SHP77 (cell line): ENCODE data around the gene CDC42EP5.
"Not testable (repeated sequence)": the region's sequence is repeated elsewhere in the genome, so short reads cannot be mapped to it uniquely, and the experiment has no call there.

Source experiments
- DNase-seq, 2 experiments: peaks; one replicate each; lab custom pipeline; 2025; lab: John Stamatoyannopoulos, UW

CDC42EP5 gene

GRCh38 chr19:54489766-54490165 lies 16.7 kb upstream of the CDC42EP5 start:
- DNase-seq: no peak

GRCh38 chr19:54489341-54489740 lies 16.2 kb upstream of the CDC42EP5 start:
- DNase-seq: no peak

GRCh38 chr19:54485851-54486250 lies 12.8 kb upstream of the CDC42EP5 start:
- no peak for DNase-seq

- no peak for DNase-seq
These were observed 11.4 kb upstream of the CDC42EP5 start for GRCh38 chr19:54484451-54484850.

- no peak for DNase-seq
These were observed 9.8 kb upstream of the CDC42EP5 start for GRCh38 chr19:54482889-54483288.

- DNase-seq: peak; percentile 40 to 47
These were observed 8.3 kb upstream of the CDC42EP5 start for GRCh38 chr19:54481326-54481930.

GRCh38 chr19:54480051-54480450 lies 7.0 kb upstream of the CDC42EP5 start:
- DNase-seq: no peak

- peak; percentile 70 for DNase-seq
These were observed 5.7 kb upstream of the CDC42EP5 start for GRCh38 chr19:54478677-54479266.

GRCh38 chr19:54477650-54478049 lies 4.6 kb upstream of the CDC42EP5 start:
- DNase-seq: no peak

GRCh38 chr19:54475706-54476105 lies 2.6 kb upstream of the CDC42EP5 start:
- DNase-seq: no peak

- DNase-seq: no peak
These were observed 836 bp upstream of the CDC42EP5 start for GRCh38 chr19:54473892-54474372.

GRCh38 chr19:54470991-54471782 lies 1.9 kb downstream of the CDC42EP5 start:
- DNase-seq: no peak

- DNase-seq: no peak
These were observed 2.7 kb downstream of the CDC42EP5 start for GRCh38 chr19:54470276-54470887.

- DNase-seq: peak in 1 of 2 experiments; percentile 56
These were observed 3.6 kb downstream of the CDC42EP5 start for GRCh38 chr19:54469496-54469934.

GRCh38 chr19:54466110-54466480 lies 7.0 kb downstream of the CDC42EP5 start:
- DNase-seq: not testable (repeated sequence)

- DNase-seq: no peak
These were observed 7.5 kb downstream of the CDC42EP5 start for GRCh38 chr19:54465426-54466109.

- DNase-seq: peak; percentile 70 to 92
These were observed 8.3 kb downstream of the CDC42EP5 start for GRCh38 chr19:54464630-54465425.

- peak; percentile 93 for DNase-seq
These were observed 9.0 kb downstream of the CDC42EP5 start for GRCh38 chr19:54464044-54464629.

GRCh38 chr19:54463531-54464043 lies 9.5 kb downstream of the CDC42EP5 start, which contains the start of gene LENG9:
Gene LENG9 (minus strand): TSS chr19:54463778. CDS start chr19:54463526, 252 bp downstream.
- peak; percentile 96 for DNase-seq
